HCT116 (cell line): ENCODE results near the gene STRADA. TPM values are rescaled to one million over a fixed set of nuclear protein-coding genes. Genes with fewer than 3 reads are reported as not detected.

ENCODE experiments used
- ATAC-seq: fragments of 200-7000 bp; cut with Tn5 transposase; 2 replicates; pipeline ENCODE4 v1.9.1; 2020; ENCODE audit warnings: mild to moderate bottlenecking, moderate library complexity
- BruUV-seq: library from RNA; stranded (reverse); fragments of 400-500 nt; replicated peaks from 2 replicates; lab custom pipeline; 2021; lab: Mats Ljungman, UMichigan
- CTCF ChIA-PET: fragments of 300-600 bp; sonication (Branson Sonifier 250); formaldehyde crosslinking; loops from one replicate; lab custom pipeline; 2021; ENCODE audit warnings: antibody characterized with exemption; lab: Charles Lee
- POLR2A ChIA-PET: fragments of 300-600, 350-600 bp; sonication (Branson Sonifier 250); formaldehyde crosslinking; loops from one replicate; lab custom pipeline; 2021; ENCODE audit warnings: antibody characterized with exemption; lab: Charles Lee
- RAD21 ChIA-PET, 2 experiments: fragments of 300-600 bp; sonication (Branson Sonifier 250); formaldehyde crosslinking; loops; one replicate each; lab custom pipeline; 2023; ENCODE audit warnings: low total read pairs in 2 of 2; ENCODE audit not compliant: uncharacterized antibody in 2 of 2, unreplicated experiment in 2 of 2, low non-redundant PET in 1 of 2; lab: Charles Lee
- DNase-seq: peaks from one replicate; pipeline ENCODE4 v3.0.0-alpha.2; 2010; ENCODE audit warnings: low read depth, low spot score
- H2AFZ ChIP-seq: fragments of 200-600 bp; shearing (Covaris generic), sonication (generic); 2 replicates; pipeline ENCODE4 v1.6.1; 2017; ENCODE audit warnings: low read depth, mixed run types, mixed read lengths, antibody characterized with exemption, low read length; ENCODE audit not compliant: poor library complexity, severe bottlenecking
- H3K27ac ChIP-seq: 2 replicates; pipeline ENCODE4 v1.5.1; 2012; ENCODE audit warnings: low read depth, low read length
- H3K27me3 ChIP-seq: fragments of 200-600 bp; sonication (generic); 2 replicates; pipeline ENCODE4 v1.6.1; 2016; ENCODE audit warnings: mixed run types, low read length, mixed read lengths; ENCODE audit not compliant: insufficient read depth
- H3K36me3 ChIP-seq, 2 experiments: fragments of 200-500 bp in 1 of 2; fragments of 200-600 bp in 1 of 2; sonication (Bioruptor generic) in 1 of 2; sonication (generic) in 1 of 2; 2 replicates each; pipeline versions ENCODE4 v1.5.1 to v1.6.1; 2014 to 2016; ENCODE audit warnings: low read length in 2 of 2, inconsistent platforms in 1 of 2, mixed read lengths in 1 of 2, mixed run types in 1 of 2; ENCODE audit not compliant: insufficient read depth in 2 of 2, control insufficient read depth in 1 of 2
- H3K4me1 ChIP-seq, 2 experiments: fragments of 200-600 bp in 1 of 2; sonication (generic) in 1 of 2; 2 replicates each; pipeline versions ENCODE4 v1.5.1 to v1.6.1; 2012 to 2017; ENCODE audit warnings: low read length in 2 of 2, inconsistent platforms in 1 of 2, mild to moderate bottlenecking in 1 of 2, mixed read lengths in 1 of 2, mixed run types in 1 of 2, moderate library complexity in 1 of 2; ENCODE audit not compliant: insufficient read depth in 2 of 2, control insufficient read depth in 1 of 2
- H3K4me2 ChIP-seq: fragments of 200-600 bp; sonication (generic); 2 replicates; pipeline ENCODE4 v1.6.1; 2017; ENCODE audit warnings: mixed run types, low read length, mixed read lengths
- H3K4me3 ChIP-seq, 2 experiments: fragments of 200-600 bp in 1 of 2; sonication (generic) in 1 of 2; replicated peaks in 1 of 2; 2 replicates each; pipeline ENCODE4 v1.5.1; 2011 to 2016; ENCODE audit warnings: low read length in 2 of 2, control low read depth in 1 of 2, low read depth in 1 of 2, mild to moderate bottlenecking in 1 of 2, mixed read lengths in 1 of 2, mixed run types in 1 of 2
- H3K79me2 ChIP-seq: fragments of 200-600 bp; sonication (generic); 2 replicates; pipeline ENCODE4 v1.6.1; 2017; ENCODE audit warnings: mild to moderate bottlenecking, mixed run types, low read length, moderate library complexity, mixed read lengths; ENCODE audit not compliant: insufficient read depth
- H3K9ac ChIP-seq: fragments of 200-600 bp; sonication (generic); 2 replicates; pipeline ENCODE4 v1.6.1; 2016; ENCODE audit warnings: low read length, mixed read lengths
- H3K9me2 ChIP-seq: fragments of 200-600 bp; sonication (generic), shearing (Covaris generic); 2 replicates; pipeline ENCODE4 v1.6.1; 2017; ENCODE audit warnings: mixed run types, mild to moderate bottlenecking, moderate library complexity; ENCODE audit not compliant: insufficient read depth
- H3K9me3 ChIP-seq, 2 experiments: fragments of 200-500 bp in 1 of 2; fragments of 200-600 bp in 1 of 2; sonication (Bioruptor generic) in 1 of 2; sonication (generic) in 1 of 2; 2 replicates each; pipeline ENCODE4 v1.6.1; 2014 to 2017; ENCODE audit warnings: low read length in 2 of 2, mixed read lengths in 2 of 2, inconsistent platforms in 1 of 2, low read depth in 1 of 2, mild to moderate bottlenecking in 1 of 2, mixed run types in 1 of 2, moderate library complexity in 1 of 2; ENCODE audit not compliant: control insufficient read depth in 1 of 2, insufficient read depth in 1 of 2
- H4K20me1 ChIP-seq: fragments of 200-600 bp; sonication (generic), shearing (Covaris generic); 2 replicates; pipeline ENCODE4 v1.6.1; 2017; ENCODE audit warnings: mixed run types, mild to moderate bottlenecking, moderate library complexity; ENCODE audit not compliant: insufficient read depth
- CBX3 ChIP-seq: IDR thresholded peaks from 2 replicates; pipeline ENCODE4 v1.6.1; 2012; ENCODE audit warnings: low read depth
- CEBPB ChIP-seq: IDR thresholded peaks from 2 replicates; pipeline ENCODE4 v1.6.1; 2012; ENCODE audit warnings: low read depth
- ELF1 ChIP-seq: IDR thresholded peaks from 2 replicates; pipeline ENCODE4 v1.6.1; 2012; ENCODE audit warnings: low read depth, borderline replicate concordance
- EZH2 ChIP-seq: fragments of 200-600 bp; sonication (generic); IDR thresholded peaks from 2 replicates; pipeline ENCODE4 v1.6.1; 2017; ENCODE audit warnings: antibody characterized with exemption, mixed run types
- EZH2phosphoT487 ChIP-seq: fragments of 200-600 bp; IDR thresholded peaks from 2 replicates; pipeline ENCODE4 v1.6.1; 2018; ENCODE audit warnings: antibody characterized with exemption, borderline replicate concordance
- JUND ChIP-seq: IDR thresholded peaks from 2 replicates; pipeline ENCODE4 v1.6.1; 2012
- POLR2A ChIP-seq: IDR thresholded peaks from 2 replicates; pipeline ENCODE4 v1.7.0; 2011; ENCODE audit warnings: borderline replicate concordance; ENCODE audit not compliant: insufficient read depth, insufficient read length; ENCODE audit errors: extremely low read depth
- POLR2AphosphoS5 ChIP-seq: IDR thresholded peaks from 2 replicates; pipeline ENCODE4 v1.6.1; 2011; ENCODE audit warnings: mild to moderate bottlenecking, low read depth, low read length, moderate library complexity
- SIN3A ChIP-seq: IDR thresholded peaks from 2 replicates; pipeline ENCODE4 v1.6.1; 2012; ENCODE audit warnings: low read depth
- TCF7L2 ChIP-seq: IDR thresholded peaks from 2 replicates; pipeline ENCODE4 v1.7.0; 2011; ENCODE audit warnings: borderline replicate concordance, inconsistent platforms; ENCODE audit not compliant: insufficient read depth, insufficient read length; ENCODE audit errors: extremely low read depth
- YY1 ChIP-seq: IDR thresholded peaks from 2 replicates; pipeline ENCODE4 v1.6.1; 2011; ENCODE audit warnings: low read length, low read depth, moderate library complexity, mild to moderate bottlenecking; ENCODE audit not compliant: insufficient replicate concordance; ENCODE audit errors: extremely low read depth
- ZFX ChIP-seq: fragments of 450-650 bp; IDR thresholded peaks from 2 replicates; pipeline ENCODE4 v1.6.1; 2017
- ZNF274 ChIP-seq: fragments of 200-500 bp; sonication (Bioruptor generic); IDR thresholded peaks from 2 replicates; pipeline ENCODE4 v1.6.1; 2014; ENCODE audit warnings: mild to moderate bottlenecking, low read depth, low read length, inconsistent platforms
- intact Hi-C: fragments of 100-400 bp; cut with micrococcal nuclease; formaldehyde crosslinking; loops from 2 replicates; pipeline ENCODE4 v1.10.0; 2022
- total RNA-seq: library from RNA; stranded (reverse); gene quantifications from one replicate; pipeline ENCODE4 v1.2.1, GENCODE V29; 2021; ENCODE audit not compliant: unreplicated experiment
- TF ChIP-seq, protein P1 (sequence below): IDR thresholded peaks from 2 replicates; pipeline ENCODE4 v1.6.1; 2012

Gene STRADA
- total RNA-seq, 1 experiment from 2014 or later: 38.0 TPM

DNA sequence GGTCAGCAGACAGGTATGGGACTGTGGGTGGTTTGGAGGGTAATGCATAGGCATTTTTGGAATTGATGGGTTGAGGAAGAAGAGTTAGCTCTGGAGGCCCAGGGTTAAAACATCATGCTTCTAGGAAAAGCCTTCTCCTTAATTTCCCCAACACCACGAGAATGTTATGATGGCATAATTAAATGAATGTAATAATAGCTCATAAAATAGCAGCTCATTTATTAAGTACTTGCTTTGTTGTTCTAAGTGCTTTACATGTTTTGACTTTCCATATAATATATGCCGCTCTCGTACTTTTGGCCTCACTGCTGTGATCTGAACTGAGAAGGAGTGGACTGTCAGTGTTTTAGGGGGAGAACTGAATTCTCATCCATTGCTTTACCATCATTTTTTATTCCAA is 56.0 kb downstream of the STRADA start:
- intact Hi-C loops: no loop called here
- Histone ChIP-seq H3K79me2 (no peaks in the 10 kb centered on the region), H3K4me1 (no peaks in the 10 kb centered on the region), H3K9me2 (no peaks in the 10 kb centered on the region), H2AFZ (no peak overlapping the region), H3K9me3 (no peaks in the 10 kb centered on the region), H4K20me1 (no peaks in the 10 kb centered on the region), H3K4me3 (no peak overlapping the region), H3K4me2 (no peak overlapping the region), H3K9ac (no peak overlapping the region), H3K27me3 (no peaks in the 10 kb centered on the region), H3K27ac (no peak overlapping the region), H3K36me3 (peaks cover 0 to 3% of the 10 kb centered on the region in 2 experiments; a peak in 1 of 4 replicates)
- DNase-seq (no peak), ATAC-seq (no peak)
- POLR2A ChIA-PET: no interaction called here
- CTCF ChIA-PET: no interaction called here
- no TSS peak for BruUV-seq
- RAD21 ChIA-PET: no interaction called here
- TF ChIP-seq ZNF274 (no peak), YY1 (no peak), POLR2AphosphoS5 (no peak), SIN3A (no peak), POLR2A (no peak), CBX3 (no peak), EZH2 (no peak), EZH2phosphoT487 (no peak), CEBPB (no peak), TCF7L2 (no peak), ZFX (no peak), JUND (no peak), ELF1 (no peak)
- TF ChIP-seq, protein P1, sequence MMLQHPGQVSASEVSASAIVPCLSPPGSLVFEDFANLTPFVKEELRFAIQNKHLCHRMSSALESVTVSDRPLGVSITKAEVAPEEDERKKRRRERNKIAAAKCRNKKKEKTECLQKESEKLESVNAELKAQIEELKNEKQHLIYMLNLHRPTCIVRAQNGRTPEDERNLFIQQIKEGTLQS: no peak
